NOMO-1 treated with dmso at 0.1 percent for 144 hours (cell line): Measurements from ENCODE around the gene CFDP1.

Experiments
- DNase-seq: peaks from one replicate; lab custom pipeline; 2025; ENCODE audit not compliant: unreplicated experiment; lab: John Stamatoyannopoulos, UW

The CFDP1 gene

GRCh38 chr16:75326333-75326732 lies 107.0 kb downstream of the CFDP1 start:
- DNase-seq: no peak

- no peak for DNase-seq
Observed at GRCh38 chr16:75323933-75324332, 109.4 kb downstream of the CFDP1 start.

GRCh38 chr16:75323198-75323597 lies 110.1 kb downstream of the CFDP1 start:
- DNase-seq: no peak

GRCh38 chr16:75322740-75323139 lies 110.6 kb downstream of the CFDP1 start:
- no peak for DNase-seq

- no peak for DNase-seq
Observed at GRCh38 chr16:75320435-75320834, 112.9 kb downstream of the CFDP1 start.

GRCh38 chr16:75319513-75320411 lies 113.5 kb downstream of the CFDP1 start:
- DNase-seq: no peak

- no peak for DNase-seq
Observed at GRCh38 chr16:75318737-75319136, 114.6 kb downstream of the CFDP1 start.

GRCh38 chr16:75317532-75317931 lies 115.8 kb downstream of the CFDP1 start:
- DNase-seq: no peak

GRCh38 chr16:75317101-75317522 lies 116.2 kb downstream of the CFDP1 start:
- no peak for DNase-seq

GRCh38 chr16:75315539-75316306 lies 117.6 kb downstream of the CFDP1 start:
- DNase-seq: no peak

- DNase-seq: no peak
Observed at GRCh38 chr16:75312875-75313274, 120.4 kb downstream of the CFDP1 start.

GRCh38 chr16:75311383-75311938 lies 121.8 kb downstream of the CFDP1 start:
- no peak for DNase-seq

- DNase-seq: no peak
Observed at GRCh38 chr16:75310541-75310940, 122.8 kb downstream of the CFDP1 start.

GRCh38 chr16:75309899-75310430 lies 123.3 kb downstream of the CFDP1 start:
- DNase-seq: no peak

GRCh38 chr16:75309156-75309555 lies 124.1 kb downstream of the CFDP1 start:
- no peak for DNase-seq

GRCh38 chr16:75308011-75308410 lies 125.3 kb downstream of the CFDP1 start:
- DNase-seq: no peak

- no peak for DNase-seq
Observed at GRCh38 chr16:75307506-75307905, 125.8 kb downstream of the CFDP1 start.

GRCh38 chr16:75306099-75306762 lies 127.1 kb downstream of the CFDP1 start:
- no peak for DNase-seq

- peak; percentile 93 for DNase-seq
Observed at GRCh38 chr16:75305364-75306098, 127.8 kb downstream of the CFDP1 start.
